Tibial artery (tissue), 4 donors: ENCODE results near the gene MCTP1.
A peak's percentile ranks its signal among the peaks of the same experiment; 100 is the strongest.

Experiments
- DNase-seq, 2 donors: peaks; one replicate each; pipeline ENCODE4 v3.0.0-alpha.2; 2019
- H3K27ac ChIP-seq, 2 donors: fragments of 200-600 bp; sonication (generic) in 1 of 2; 1 replicate in 1 of 2; 2 replicates in 1 of 2; pipeline ENCODE4 v1.5.1; 2018 to 2019; ENCODE audit warnings: mild to moderate bottlenecking in 1 of 2
- H3K27me3 ChIP-seq, 2 donors: fragments of 200-600 bp; sonication (generic) in 1 of 2; one replicate each; pipeline versions ENCODE4 v1.5.1 to v1.6.0; 2016 to 2019
- H3K36me3 ChIP-seq, 3 donors: fragments of 200-600 bp; sonication (generic) in 2 of 3; one replicate each; pipeline ENCODE4 v1.5.1; 2016 to 2019; ENCODE audit warnings: mild to moderate bottlenecking in 2 of 3
- H3K4me1 ChIP-seq, 4 donors: fragments of 200-600 bp; sonication (generic) in 2 of 4; 1 replicate in 3 of 4; 2 replicates in 1 of 4; pipeline ENCODE4 v1.5.1; 2016 to 2019
- H3K4me3 ChIP-seq, 2 donors: fragments of 200-600 bp; sonication (generic) in 1 of 2; 1 replicate in 1 of 2; 2 replicates in 1 of 2; pipeline ENCODE4 v1.5.1; 2018 to 2019; ENCODE audit warnings: mild to moderate bottlenecking in 2 of 2
- H3K9me3 ChIP-seq, 3 donors: fragments of 200-600 bp; sonication (generic) in 1 of 3; one replicate each; pipeline ENCODE4 v1.5.1; 2016 to 2019
- intact Hi-C: fragments of 100-400 bp; cut with DNase I; formaldehyde crosslinking; loops from one replicate; pipeline ENCODE4 v1.15.0; 2023; ENCODE audit warnings: low total_unique reads
- TF ChIP-seq, protein P1 (sequence below), 2 experiments: fragments of 200-600 bp in 1 of 2; fragments of 450-650 bp in 1 of 2; IDR thresholded peaks; one replicate each; pipeline ENCODE4 v1.5.1; 2017 to 2019; ENCODE audit warnings: antibody characterized with exemption in 2 of 2, mild to moderate bottlenecking in 1 of 2, moderate library complexity in 1 of 2

MCTP1 gene

DNA sequence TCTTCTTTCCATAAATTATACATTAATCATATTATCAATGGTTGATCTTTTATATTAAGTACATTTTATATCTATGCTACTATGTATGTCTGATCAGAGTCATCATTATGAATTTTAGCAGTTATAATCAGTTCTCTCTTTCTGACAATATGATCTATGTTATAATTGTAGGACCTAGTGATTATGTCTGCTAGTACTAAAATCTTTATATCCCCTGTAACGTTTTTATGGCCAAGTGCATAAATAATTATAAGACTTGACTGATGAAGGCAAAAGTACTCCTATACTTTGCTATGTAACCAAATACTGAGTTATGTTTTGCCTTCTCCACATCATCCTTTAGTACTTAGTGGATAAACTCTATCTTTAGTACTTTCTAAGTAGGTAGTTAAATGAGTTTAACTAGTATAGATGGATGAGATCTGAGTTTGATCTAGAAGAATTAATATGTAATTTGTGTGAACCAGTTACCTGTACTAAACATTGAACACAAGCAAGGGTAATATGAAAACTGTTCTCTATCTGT lies 591.0 kb downstream of the MCTP1 start:
- Histone ChIP-seq H3K36me3 (peaks cover 0 to 7% (median 0%) of the 10 kb centered on the region in 3 donors), H3K27me3 (no peaks in the 10 kb centered on the region), H3K9me3 (no peaks in the 10 kb centered on the region), H3K4me3 (no peak overlapping the region), H3K4me1 (no peaks in the 10 kb centered on the region), H3K27ac (no peak overlapping the region)
- no peak for DNase-seq
- intact Hi-C loops, result no loop called here
- TF ChIP-seq, protein P1, sequence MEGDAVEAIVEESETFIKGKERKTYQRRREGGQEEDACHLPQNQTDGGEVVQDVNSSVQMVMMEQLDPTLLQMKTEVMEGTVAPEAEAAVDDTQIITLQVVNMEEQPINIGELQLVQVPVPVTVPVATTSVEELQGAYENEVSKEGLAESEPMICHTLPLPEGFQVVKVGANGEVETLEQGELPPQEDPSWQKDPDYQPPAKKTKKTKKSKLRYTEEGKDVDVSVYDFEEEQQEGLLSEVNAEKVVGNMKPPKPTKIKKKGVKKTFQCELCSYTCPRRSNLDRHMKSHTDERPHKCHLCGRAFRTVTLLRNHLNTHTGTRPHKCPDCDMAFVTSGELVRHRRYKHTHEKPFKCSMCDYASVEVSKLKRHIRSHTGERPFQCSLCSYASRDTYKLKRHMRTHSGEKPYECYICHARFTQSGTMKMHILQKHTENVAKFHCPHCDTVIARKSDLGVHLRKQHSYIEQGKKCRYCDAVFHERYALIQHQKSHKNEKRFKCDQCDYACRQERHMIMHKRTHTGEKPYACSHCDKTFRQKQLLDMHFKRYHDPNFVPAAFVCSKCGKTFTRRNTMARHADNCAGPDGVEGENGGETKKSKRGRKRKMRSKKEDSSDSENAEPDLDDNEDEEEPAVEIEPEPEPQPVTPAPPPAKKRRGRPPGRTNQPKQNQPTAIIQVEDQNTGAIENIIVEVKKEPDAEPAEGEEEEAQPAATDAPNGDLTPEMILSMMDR (IDR thresholded peaks at IDR 0.05), result no peak

DNA sequence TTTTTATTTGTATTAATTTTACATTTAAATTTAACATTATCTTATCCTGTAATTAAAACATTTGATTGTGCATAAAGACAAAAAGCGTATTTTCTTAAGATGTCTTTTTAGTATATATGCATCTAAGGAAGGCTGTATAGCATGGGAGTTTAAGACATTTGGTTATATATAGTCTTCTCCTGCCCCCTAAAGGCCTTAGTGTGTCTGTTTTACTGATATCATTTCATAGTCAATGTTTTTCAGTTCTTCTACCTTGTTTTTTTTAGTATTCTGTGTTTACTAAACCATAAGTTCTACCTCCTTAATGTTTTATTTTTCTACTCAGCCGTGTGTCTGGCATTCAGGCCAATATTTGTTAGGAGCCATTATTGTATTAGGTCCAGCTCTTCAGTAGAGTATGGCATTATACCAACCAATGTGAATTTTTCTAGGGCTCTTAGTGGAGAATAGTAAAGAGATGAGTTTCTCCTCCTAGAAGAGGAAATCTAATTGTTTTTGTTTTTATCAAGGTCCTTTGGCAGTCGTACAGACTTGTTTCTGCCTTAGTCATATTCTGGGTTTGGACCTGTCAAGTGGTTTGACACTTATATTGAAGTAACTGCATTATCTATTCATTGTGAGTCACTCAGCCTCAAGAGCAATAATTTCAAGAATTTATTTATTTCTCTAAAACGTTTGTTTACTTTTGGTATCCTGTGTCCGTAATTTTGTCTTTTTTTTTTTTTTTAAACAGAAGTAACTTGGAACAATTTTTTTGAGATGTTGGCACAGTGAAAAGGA lies 591.7 kb downstream of the MCTP1 start:
- no peak overlapping the region for H3K4me3 ChIP-seq
- H3K4me1 ChIP-seq, result no peaks in the 10 kb centered on the region
- no peak for DNase-seq
- intact Hi-C loops, result no loop called here
- TF ChIP-seq, protein P1 (IDR thresholded peaks at IDR 0.05), result peak; percentile 13 to 14
- no peaks in the 10 kb centered on the region for H3K27me3 ChIP-seq
- H3K9me3 ChIP-seq, result no peaks in the 10 kb centered on the region
- no peak overlapping the region for H3K27ac ChIP-seq
- peaks cover 0 to 7% (median 0%) of the 10 kb centered on the region in 3 donors for H3K36me3 ChIP-seq

DNA sequence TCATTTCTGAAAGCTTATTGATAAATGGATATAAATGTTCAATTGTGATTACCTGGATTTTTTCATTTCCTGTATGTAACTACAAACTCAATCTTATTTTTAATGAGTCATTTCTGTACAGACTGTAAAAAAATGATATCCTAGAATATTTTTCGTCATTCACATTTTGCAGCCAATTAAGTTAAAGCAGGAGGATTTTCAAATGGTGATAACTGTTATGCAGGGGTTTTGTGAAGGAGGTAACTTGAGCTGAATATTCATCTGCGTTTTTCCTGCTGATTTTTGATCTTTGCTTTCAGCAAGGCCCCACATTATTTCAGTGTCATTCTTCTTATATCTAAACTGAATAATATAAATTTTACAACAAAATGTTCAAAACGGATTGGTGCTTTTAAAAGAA lies 592.3 kb downstream of the MCTP1 start:
- intact Hi-C loops, result no loop called here
- peaks cover 0 to 7% (median 0%) of the 10 kb centered on the region in 3 donors for H3K36me3 ChIP-seq
- no peak overlapping the region for H3K27ac ChIP-seq
- no peaks in the 10 kb centered on the region for H3K9me3 ChIP-seq
- DNase-seq, result no peak
- no peak overlapping the region for H3K4me3 ChIP-seq
- no peaks in the 10 kb centered on the region for H3K4me1 ChIP-seq
- H3K27me3 ChIP-seq, result no peaks in the 10 kb centered on the region
- TF ChIP-seq, protein P1 (IDR thresholded peaks at IDR 0.05), result no peak

DNA sequence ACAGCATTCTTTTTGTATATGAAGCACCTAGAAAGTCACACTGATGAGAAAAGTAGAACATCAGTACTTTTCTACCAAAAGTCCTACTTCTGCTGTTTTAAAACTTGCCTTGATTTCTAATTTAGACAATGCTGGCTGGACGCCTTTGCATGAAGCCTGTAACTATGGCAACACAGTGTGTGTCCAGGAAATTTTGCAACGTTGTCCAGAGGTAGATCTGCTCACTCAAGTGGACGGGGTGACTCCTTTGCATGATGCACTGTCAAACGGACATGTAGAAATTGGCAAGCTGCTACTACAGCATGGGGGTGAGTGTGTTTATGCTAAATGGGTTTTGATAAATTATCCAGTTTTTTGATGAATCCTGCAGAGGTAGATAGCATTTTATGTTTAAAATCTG lies 592.9 kb downstream of the MCTP1 start:
- intact Hi-C loops, result no loop called here
- Histone ChIP-seq H3K4me3 (no peak overlapping the region), H3K9me3 (no peaks in the 10 kb centered on the region), H3K27me3 (no peaks in the 10 kb centered on the region), H3K4me1 (no peaks in the 10 kb centered on the region), H3K36me3 (peaks cover 1 to 11% (median 4%) of the 10 kb centered on the region in 3 donors), H3K27ac (no peak overlapping the region)
- TF ChIP-seq, protein P1 (IDR thresholded peaks at IDR 0.05), result no peak
- no peak for DNase-seq

DNA sequence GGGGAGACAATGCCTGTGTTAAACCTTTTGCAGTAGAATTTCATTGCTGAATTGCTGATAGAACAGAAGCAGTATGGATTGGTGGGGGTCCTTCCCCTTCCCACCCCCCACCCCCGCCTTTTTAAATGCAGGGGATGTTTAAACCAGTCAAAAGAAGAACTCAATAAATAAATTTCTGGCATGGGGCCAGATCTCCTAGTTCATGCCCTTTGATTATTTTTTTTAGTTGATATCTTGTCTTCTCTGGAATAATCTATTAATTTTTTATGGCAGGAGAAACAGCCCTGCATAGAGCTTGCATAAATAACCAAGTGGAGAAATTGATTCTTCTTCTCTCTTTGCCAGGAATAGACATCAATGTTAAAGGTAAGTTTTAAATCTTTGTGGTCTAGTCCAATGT lies 593.6 kb downstream of the MCTP1 start:
- DNase-seq, result no peak
- no peak overlapping the region for H3K27ac ChIP-seq
- H3K4me3 ChIP-seq, result no peak overlapping the region
- no peaks in the 10 kb centered on the region for H3K9me3 ChIP-seq
- intact Hi-C loops, result no loop called here
- peaks cover 5 to 11% (median 8%) of the 10 kb centered on the region in 3 donors for H3K36me3 ChIP-seq
- H3K4me1 ChIP-seq, result no peaks in the 10 kb centered on the region
- TF ChIP-seq, protein P1 (IDR thresholded peaks at IDR 0.05), result no peak
- H3K27me3 ChIP-seq, result no peaks in the 10 kb centered on the region
